Gastrocnemius medialis (tissue), 4 donors: Measurements from ENCODE around the gene MEGF10.
"Not testable (repeated sequence)": the region's sequence is repeated elsewhere in the genome, so short reads cannot be mapped to it uniquely, and the experiment has no call there.

Source experiments
- POLR2A ChIP-seq, 2 donors: fragments of 450-650 bp; IDR thresholded peaks; one replicate each; pipeline ENCODE4 v1.6.1; 2017; ENCODE audit warnings: antibody characterized with exemption in 2 of 2, mild to moderate bottlenecking in 2 of 2, moderate library complexity in 2 of 2
- TF ChIP-seq, protein P1 (sequence below), 5 experiments: fragments of 450-650 bp in 3 of 5; fragments of 200-600 bp in 2 of 5; sonication (generic) in 2 of 5; IDR thresholded peaks in 4 of 5; conservative IDR thresholded peaks in 1 of 5; 1 replicate in 4 of 5; 2 replicates in 1 of 5; pipeline ENCODE4 v1.5.1; 2016 to 2019; ENCODE audit warnings: antibody characterized with exemption in 5 of 5, mild to moderate bottlenecking in 3 of 5, moderate library complexity in 3 of 5

- TF ChIP-seq, protein P1, sequence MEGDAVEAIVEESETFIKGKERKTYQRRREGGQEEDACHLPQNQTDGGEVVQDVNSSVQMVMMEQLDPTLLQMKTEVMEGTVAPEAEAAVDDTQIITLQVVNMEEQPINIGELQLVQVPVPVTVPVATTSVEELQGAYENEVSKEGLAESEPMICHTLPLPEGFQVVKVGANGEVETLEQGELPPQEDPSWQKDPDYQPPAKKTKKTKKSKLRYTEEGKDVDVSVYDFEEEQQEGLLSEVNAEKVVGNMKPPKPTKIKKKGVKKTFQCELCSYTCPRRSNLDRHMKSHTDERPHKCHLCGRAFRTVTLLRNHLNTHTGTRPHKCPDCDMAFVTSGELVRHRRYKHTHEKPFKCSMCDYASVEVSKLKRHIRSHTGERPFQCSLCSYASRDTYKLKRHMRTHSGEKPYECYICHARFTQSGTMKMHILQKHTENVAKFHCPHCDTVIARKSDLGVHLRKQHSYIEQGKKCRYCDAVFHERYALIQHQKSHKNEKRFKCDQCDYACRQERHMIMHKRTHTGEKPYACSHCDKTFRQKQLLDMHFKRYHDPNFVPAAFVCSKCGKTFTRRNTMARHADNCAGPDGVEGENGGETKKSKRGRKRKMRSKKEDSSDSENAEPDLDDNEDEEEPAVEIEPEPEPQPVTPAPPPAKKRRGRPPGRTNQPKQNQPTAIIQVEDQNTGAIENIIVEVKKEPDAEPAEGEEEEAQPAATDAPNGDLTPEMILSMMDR (IDR thresholded peaks at IDR 0.05 in 4 of 5, conservative IDR thresholded peaks at IDR 0.05 in 1 of 5) = not testable (repeated sequence)
- not testable (repeated sequence) for TF ChIP-seq POLR2A (IDR thresholded peaks at IDR 0.05)
Measured at GRCh38 chr5:127268342-127268741, 22.3 kb upstream of the MEGF10 start.
